HepG2 (cell line): Measurements from ENCODE around the gene TRNP1. TPM values are rescaled to one million over a fixed set of nuclear protein-coding genes. Genes with fewer than 3 reads are reported as not detected.
A peak's percentile ranks its signal among the peaks of the same experiment; 100 is the strongest.

Experiments used
- ATF3 ChIP-seq: sonication (generic); formaldehyde crosslinking; IDR thresholded peaks from 2 replicates; pipeline ENCODE4 v1.4.0; 2020; ENCODE audit warnings: missing genetic modification reagents
- CBX2 ChIP-seq, 2 experiments: fragments of 200-600 bp in 1 of 2; sonication (generic); formaldehyde crosslinking in 1 of 2; IDR thresholded peaks; 2 replicates each; pipeline versions ENCODE4 v1.7.0 to v1.8.1; 2018 to 2022; ENCODE audit warnings: low read depth in 2 of 2, low read length in 1 of 2, mild to moderate bottlenecking in 1 of 2, missing genetic modification reagents in 1 of 2
- CENPT ChIP-seq: sonication (generic); formaldehyde crosslinking; IDR thresholded peaks from 2 replicates; pipeline ENCODE4 v1.8.0; 2022; ENCODE audit warnings: low read depth, mild to moderate bottlenecking, moderate library complexity, missing genetic modification reagents
- EEA1 ChIP-seq: sonication (generic); formaldehyde crosslinking; IDR thresholded peaks from 2 replicates; pipeline ENCODE4 v1.5.1; 2020; ENCODE audit warnings: mild to moderate bottlenecking, missing genetic modification reagents, borderline replicate concordance
- GZF1 ChIP-seq: sonication (generic); formaldehyde crosslinking; IDR thresholded peaks from 2 replicates; pipeline ENCODE4 v1.5.1; 2020; ENCODE audit warnings: mild to moderate bottlenecking, missing genetic modification reagents
- NR2F1 ChIP-seq, 2 experiments: fragments of 450-650 bp in 1 of 2; formaldehyde crosslinking in 1 of 2; IDR thresholded peaks; 2 replicates each; pipeline versions ENCODE4 v1.5.0 to v1.6.1; 2016 to 2020; ENCODE audit warnings: mild to moderate bottlenecking in 1 of 2, missing compliant biosample characterization in 1 of 2, missing genetic modification reagents in 1 of 2, moderate library complexity in 1 of 2
- SAP130 ChIP-seq: IDR thresholded peaks from 2 replicates; pipeline ENCODE4 v1.6.1; 2016; ENCODE audit warnings: low read depth
- SP4 ChIP-seq: sonication (generic); formaldehyde crosslinking; IDR thresholded peaks from 2 replicates; pipeline ENCODE4 v1.8.1; 2023; ENCODE audit warnings: mild to moderate bottlenecking, missing genetic modification reagents
- STAT6 ChIP-seq: sonication (generic); formaldehyde crosslinking; IDR thresholded peaks from 2 replicates; pipeline ENCODE4 v1.4.0; 2020; ENCODE audit warnings: missing genetic modification reagents, mild to moderate bottlenecking, borderline replicate concordance
- TAF1 ChIP-seq: sonication (generic); formaldehyde crosslinking; IDR thresholded peaks from 2 replicates; pipeline ENCODE4 v1.4.0; 2020; ENCODE audit warnings: missing genetic modification reagents
- ZFP1 ChIP-seq: IDR thresholded peaks from 2 replicates; pipeline ENCODE4 v1.6.1; 2016
- ZNF337 ChIP-seq: sonication (generic); formaldehyde crosslinking; IDR thresholded peaks from 2 replicates; pipeline ENCODE4 v1.5.1; 2020; ENCODE audit warnings: missing genetic modification reagents, low read depth, mild to moderate bottlenecking, borderline replicate concordance
- ZNF441 ChIP-seq: sonication (generic); formaldehyde crosslinking; IDR thresholded peaks from 2 replicates; pipeline ENCODE4 v1.7.0; 2021; ENCODE audit warnings: missing genetic modification reagents, borderline replicate concordance
- ZNF530 ChIP-seq: sonication (generic); formaldehyde crosslinking; IDR thresholded peaks from 2 replicates; pipeline ENCODE4 v1.5.0; 2020; ENCODE audit warnings: low read depth, mild to moderate bottlenecking, missing genetic modification reagents
- ZNF609 ChIP-seq: sonication (generic); formaldehyde crosslinking; IDR thresholded peaks from 2 replicates; pipeline ENCODE4 v1.4.0; 2020; ENCODE audit warnings: mild to moderate bottlenecking, missing genetic modification reagents, borderline replicate concordance
- ZNF800 ChIP-seq: sonication (generic); formaldehyde crosslinking; IDR thresholded peaks from 2 replicates; pipeline ENCODE4 v1.4.0; 2020; ENCODE audit warnings: missing genetic modification reagents
- polyA plus RNA-seq, 8 experiments: library from polyadenylated mRNA; depleted of rRNA in 3 of 8; stranded (reverse) in 7 of 8; unstranded in 1 of 8; fragments of >200 nt; fragmentation: Illumina TruSeq in 4 of 8; extraction: Trizol in 4 of 8; gene quantifications; 2 replicates each; pipeline versions ENCODE4 v1.2.1 to v1.2.3, GENCODE V29; 2011 to 2016; ENCODE audit warnings: low read depth in 4 of 8, missing spikeins in 1 of 8, mixed read lengths in 1 of 8; ENCODE audit not compliant: insufficient read depth in 1 of 8
- total RNA-seq, 5 experiments: library from RNA; depleted of rRNA; stranded (reverse); fragments of >200 nt; fragmentation: Illumina TruSeq; extraction: Trizol; gene quantifications; 2 replicates each; pipeline ENCODE4 v1.2.3, GENCODE V29; 2016; ENCODE audit warnings: low read depth in 1 of 5
- TF ChIP-seq, protein P1 (sequence below): sonication (generic); formaldehyde crosslinking; IDR thresholded peaks from 2 replicates; pipeline ENCODE4 v1.8.0; 2023; ENCODE audit warnings: mild to moderate bottlenecking, missing genetic modification reagents

Gene TRNP1
- total and polyA plus RNA-seq, 2 of the 13 experiments (the other 11 are each of a cell fraction or from before 2014, with no cell fraction given) = 42.0 to 158 TPM

DNA sequence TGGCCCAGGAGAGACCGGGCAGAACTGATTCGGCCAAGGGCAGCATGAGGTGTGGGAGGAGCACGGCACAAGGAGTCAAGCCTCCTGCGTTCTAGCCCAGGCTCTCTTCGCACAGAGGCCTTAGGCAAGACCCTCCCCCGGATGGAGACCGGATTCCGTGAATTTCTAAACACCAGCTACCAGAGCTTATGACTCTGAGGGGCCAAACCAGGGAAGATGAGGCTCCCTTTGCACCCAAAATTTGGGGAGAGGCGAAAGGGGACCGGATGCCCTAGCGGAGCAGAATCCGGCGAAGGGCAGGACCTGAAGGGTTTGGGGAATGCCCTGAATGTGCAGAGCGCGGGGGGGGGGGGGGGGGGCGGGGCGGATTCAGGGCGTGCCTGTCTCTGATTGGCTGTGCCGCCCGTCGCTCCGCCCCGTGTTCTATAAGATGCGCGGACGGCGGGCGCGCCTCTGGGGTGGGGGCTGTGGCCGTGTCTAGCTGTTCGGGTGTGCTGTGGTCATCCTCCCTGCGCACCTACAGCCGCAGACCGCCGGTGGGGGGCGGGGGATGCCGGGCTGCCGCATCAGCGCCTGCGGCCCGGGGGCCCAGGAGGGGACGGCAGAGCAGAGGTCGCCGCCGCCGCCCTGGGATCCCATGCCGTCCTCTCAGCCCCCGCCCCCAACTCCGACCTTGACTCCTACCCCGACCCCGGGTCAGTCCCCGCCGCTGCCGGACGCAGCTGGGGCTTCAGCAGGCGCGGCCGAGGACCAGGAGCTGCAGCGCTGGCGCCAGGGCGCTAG is at the start of gene TRNP1 (continued):
- TF ChIP-seq ZNF609 (CRISPR knock-in tag) (peak; percentile 90), NR2F1 (CRISPR knock-in tag; IDR thresholded peaks at IDR 0.05) (peak; percentile 92 to 97), SAP130 (peak; percentile 85), SP4 (CRISPR knock-in tag) (peak; percentile 60), ZNF800 (CRISPR knock-in tag) (peak; percentile 46; the same call in 1 of the 2 replicates), ZNF530 (no peak), TAF1 (CRISPR knock-in tag) (peak; percentile 85), ATF3 (CRISPR knock-in tag) (peak; percentile 86), CBX2 (IDR thresholded peaks at IDR 0.05; ENCODE audit: low read depth, low read length) (no peak), CBX2 (CRISPR knock-in tag; IDR thresholded peaks at IDR 0.05; ENCODE audit: low read depth) (no peak), STAT6 (0 out of 2 replicates have a peak, but pooled peaks have one; percentile 55), EEA1 (no peak), CENPT (CRISPR knock-in tag) (peak; percentile 43; the same call in 1 of the 2 replicates), ZNF441 (CRISPR knock-in tag) (peak; percentile 69; the same call in 1 of the 2 replicates), ZNF337 (0 out of 2 replicates have a peak, but pooled peaks have one; percentile 55), ZFP1 (CRISPR knock-in tag) (peak; percentile 27; the same call in 1 of the 2 replicates), GZF1 (CRISPR knock-in tag) (peak; percentile 37; the same call in 1 of the 2 replicates)
- TF ChIP-seq, protein P1, sequence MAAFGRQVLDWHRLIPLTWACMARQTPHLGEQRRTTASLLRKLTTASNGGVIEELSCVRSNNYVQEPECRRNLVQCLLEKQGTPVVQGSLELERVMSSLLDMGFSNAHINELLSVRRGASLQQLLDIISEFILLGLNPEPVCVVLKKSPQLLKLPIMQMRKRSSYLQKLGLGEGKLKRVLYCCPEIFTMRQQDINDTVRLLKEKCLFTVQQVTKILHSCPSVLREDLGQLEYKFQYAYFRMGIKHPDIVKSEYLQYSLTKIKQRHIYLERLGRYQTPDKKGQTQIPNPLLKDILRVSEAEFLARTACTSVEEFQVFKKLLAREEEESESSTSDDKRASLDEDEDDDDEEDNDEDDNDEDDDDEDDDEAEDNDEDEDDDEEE = peak; percentile 64
